NCI-H510A (cell line): ENCODE data around the gene TMEM185B.
A peak's percentile ranks its signal among the peaks of the same experiment; 100 is the strongest.

Experiments
- DNase-seq: peaks from one replicate; lab custom pipeline; 2025; lab: John Stamatoyannopoulos, UW

TMEM185B gene

DNA sequence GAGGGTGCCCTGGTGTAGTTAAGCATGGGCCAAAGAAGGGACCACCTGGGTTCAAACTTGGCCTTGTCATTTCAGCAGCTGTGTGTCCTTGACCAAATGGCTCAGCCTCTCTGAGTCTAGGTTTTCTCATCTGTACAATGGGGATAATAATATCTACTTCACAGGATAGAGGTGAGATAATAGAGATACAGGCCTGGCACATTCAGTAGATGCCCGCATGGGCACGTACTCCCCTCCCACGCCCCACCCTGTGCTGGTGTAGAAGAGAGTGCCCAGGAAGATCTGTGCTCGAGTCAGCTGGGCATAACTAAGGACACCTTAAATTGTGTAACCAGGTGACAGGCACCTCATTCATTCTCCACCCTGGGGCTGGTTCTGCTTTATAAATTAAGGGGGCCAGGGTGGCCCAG is 8.4 kb upstream of the TMEM185B start:
- DNase-seq, result no peak

- DNase-seq, result no peak
These were observed 7.6 kb upstream of the TMEM185B start for GRCh38 chr2:120230515-120231471.

- no peak for DNase-seq
These were observed 6.1 kb upstream of the TMEM185B start for GRCh38 chr2:120229341-120229740.

GRCh38 chr2:120228503-120228902 is 5.3 kb upstream of the TMEM185B start:
- no peak for DNase-seq

- DNase-seq, result no peak
These were observed 4.2 kb upstream of the TMEM185B start for GRCh38 chr2:120227111-120227991.

- DNase-seq, result no peak
These were observed 3.1 kb upstream of the TMEM185B start for GRCh38 chr2:120226316-120226715.

DNA sequence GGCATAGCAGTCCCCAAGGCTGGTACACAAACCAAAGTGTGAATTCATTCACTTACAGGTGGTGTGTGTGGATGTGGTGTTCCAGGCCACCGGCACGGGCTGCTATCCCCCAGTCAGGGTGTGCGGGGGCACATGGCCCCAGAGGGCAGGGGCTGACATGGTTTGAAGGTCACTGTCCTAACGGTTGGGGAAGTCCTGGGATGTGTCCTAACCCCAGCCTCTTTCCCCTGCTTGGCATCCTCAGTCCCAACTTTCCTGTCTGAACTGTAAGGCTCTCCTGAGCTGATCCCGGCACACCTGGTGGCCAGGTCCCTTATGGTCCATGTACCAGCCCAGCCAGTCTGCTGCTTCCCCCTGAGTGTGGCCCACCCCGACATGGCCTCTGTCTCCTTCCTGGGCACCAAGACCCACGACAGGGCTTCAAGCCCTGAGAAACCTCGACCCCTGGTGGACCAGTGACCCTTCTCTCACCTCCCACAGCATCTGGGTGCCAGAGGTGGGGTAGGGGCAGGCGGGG is 2.4 kb upstream of the TMEM185B start:
- no peak for DNase-seq

GRCh38 chr2:120224735-120225548 is 1.7 kb upstream of the TMEM185B start:
- DNase-seq, result peak; percentile 78

GRCh38 chr2:120224256-120224655 is 1.1 kb upstream of the TMEM185B start:
- DNase-seq, result no peak

DNA sequence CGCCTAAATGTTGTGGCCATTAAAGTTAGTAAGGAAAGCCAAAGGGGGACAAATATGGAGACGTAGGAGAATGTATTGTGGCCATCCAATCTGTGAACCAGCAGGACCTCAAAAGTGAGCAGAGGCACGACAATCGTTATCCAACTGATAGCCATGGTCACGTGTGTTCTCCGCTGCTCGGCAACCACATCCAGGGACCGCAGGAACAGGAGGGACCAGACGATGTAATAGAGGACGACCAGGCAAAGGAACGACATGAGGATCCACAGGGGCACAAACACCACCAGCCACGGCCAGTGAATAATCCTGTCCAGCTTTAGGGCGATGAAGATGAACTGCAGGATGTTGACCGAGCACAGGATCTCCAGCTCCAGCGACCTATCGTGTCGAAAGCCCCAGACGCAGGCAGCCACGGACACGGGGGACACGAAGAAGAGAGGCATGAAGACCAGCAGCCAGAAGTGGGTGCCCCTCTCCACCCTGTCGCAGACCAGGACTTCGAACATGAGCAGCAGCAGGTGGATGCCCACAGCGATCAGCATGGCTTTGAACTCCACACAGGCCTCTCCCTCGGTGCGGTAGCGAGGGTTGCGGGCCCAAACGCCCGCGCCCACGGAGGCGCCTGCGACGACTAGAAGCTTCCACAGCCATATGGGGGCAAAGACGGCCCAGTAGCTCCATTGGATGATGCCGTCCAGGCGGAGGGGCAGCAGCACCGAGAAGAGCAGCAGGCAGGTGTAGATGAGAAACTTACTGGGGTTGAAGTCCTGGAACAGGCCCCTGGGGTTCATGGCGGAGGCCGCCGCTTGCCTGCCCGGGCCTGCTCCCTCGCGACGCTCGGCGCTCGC is 790 bp downstream of the TMEM185B start:
- DNase-seq, result no peak

GRCh38 chr2:120221616-120222015 is 1.6 kb downstream of the TMEM185B start:
- no peak for DNase-seq

DNA sequence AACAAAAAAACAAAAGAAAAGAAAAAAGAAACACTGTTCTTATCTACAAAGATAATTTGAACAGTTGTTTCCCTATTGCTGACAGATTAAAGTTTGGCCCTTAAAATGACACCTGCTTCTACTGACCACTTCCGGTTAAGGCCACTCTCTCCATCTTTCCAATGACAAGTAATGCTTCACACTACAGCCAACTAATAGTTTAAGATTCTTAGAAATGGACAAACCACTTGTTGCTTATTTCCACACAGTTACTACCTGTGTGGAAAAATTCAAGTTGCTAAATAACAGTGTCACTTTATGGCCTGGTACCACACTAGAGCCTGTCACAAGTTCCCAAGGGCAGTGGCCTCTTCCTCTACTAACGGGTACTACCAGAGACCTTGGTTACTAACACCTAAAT is 2.4 kb downstream of the TMEM185B start:
- DNase-seq, result no peak

GRCh38 chr2:120219766-120220165 is 3.4 kb downstream of the TMEM185B start:
- DNase-seq, result no peak

GRCh38 chr2:120219291-120219690 is 3.9 kb downstream of the TMEM185B start:
- DNase-seq, result no peak

- DNase-seq, result no peak
These were observed 5.0 kb downstream of the TMEM185B start for GRCh38 chr2:120218181-120218580.

- no peak for DNase-seq
These were observed 12.9 kb downstream of the TMEM185B start for GRCh38 chr2:120210270-120210693.

GRCh38 chr2:120209427-120210269 is 13.6 kb downstream of the TMEM185B start:
- no peak for DNase-seq

DNA sequence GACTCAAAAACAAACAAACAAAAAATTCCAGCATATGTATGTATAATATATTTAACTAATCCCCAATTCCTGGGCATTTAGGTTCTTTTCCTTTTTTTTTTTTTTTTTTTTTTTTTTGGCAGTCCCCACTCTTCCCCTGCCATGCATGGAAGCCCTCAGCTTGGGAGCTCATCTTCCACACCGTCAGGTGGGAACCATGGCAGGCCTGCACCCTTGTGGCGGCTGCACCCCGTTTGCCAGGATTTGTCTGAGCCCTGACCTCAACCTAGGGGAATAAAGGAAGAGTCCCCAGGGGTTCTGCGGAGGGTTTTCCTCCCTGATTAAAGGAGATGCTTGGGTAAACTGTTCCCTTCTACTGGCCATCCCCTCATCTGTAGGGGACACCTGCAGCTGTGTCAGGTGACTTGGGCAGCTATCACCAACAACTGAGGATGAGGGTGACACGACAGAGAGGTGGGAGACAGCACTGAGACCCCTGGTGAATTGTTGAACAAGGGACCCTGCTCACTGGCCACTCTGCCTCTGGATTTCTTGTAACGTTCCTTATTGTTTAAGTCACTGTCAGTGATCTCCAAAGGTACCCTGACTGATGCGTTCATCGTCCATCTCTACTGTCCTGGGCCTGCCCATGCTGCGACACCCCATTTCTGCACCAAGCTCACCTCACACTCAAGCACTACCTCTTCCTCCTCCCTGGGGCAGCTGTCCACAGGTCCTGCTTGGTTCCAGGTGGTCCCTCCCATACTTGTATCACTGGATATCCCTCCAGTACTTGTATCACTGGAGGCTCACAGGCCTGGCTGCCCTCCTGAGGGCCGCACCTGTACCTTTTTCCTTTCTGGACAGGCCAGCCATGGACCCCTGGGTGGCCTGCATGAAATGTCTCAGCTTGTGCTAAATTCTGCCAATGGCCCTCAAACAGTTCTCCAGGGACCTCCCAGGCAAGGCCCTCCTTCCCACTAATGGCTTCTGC is 14.5 kb downstream of the TMEM185B start:
- no peak for DNase-seq
